Midbrain (tissue), 1 donor: ENCODE measurements around the gene CLPTM1L.

Source experiments
- DNase-seq: peaks from one replicate; lab custom pipeline; 2025; lab: John Stamatoyannopoulos, UW

Gene CLPTM1L

GRCh38 chr5:1344975-1345838 is at the start of gene CLPTM1L:
CLPTM1L (minus strand) TSS chr5:1345099; CDS start chr5:1344841, 258 bp downstream.
- DNase-seq: peak; percentile 90

GRCh38 chr5:1393571-1394501 is 48.9 kb upstream of the CLPTM1L start:
- DNase-seq: no peak

- no peak for DNase-seq
Measured at GRCh38 chr5:1392801-1393565, 48.1 kb upstream of the CLPTM1L start.

- no peak for DNase-seq
Measured at GRCh38 chr5:1392261-1392660, 47.4 kb upstream of the CLPTM1L start.

- DNase-seq: no peak
Measured at GRCh38 chr5:1391691-1392090, 46.8 kb upstream of the CLPTM1L start.

- no peak for DNase-seq
Measured at GRCh38 chr5:1390861-1391600, 46.1 kb upstream of the CLPTM1L start.

GRCh38 chr5:1390333-1390732 is 45.4 kb upstream of the CLPTM1L start:
- DNase-seq: no peak

- no peak for DNase-seq
Measured at GRCh38 chr5:1388383-1388967, 43.6 kb upstream of the CLPTM1L start.

- DNase-seq: no peak
Measured at GRCh38 chr5:1387876-1388275, 43.0 kb upstream of the CLPTM1L start.

- DNase-seq: no peak
Measured at GRCh38 chr5:1387059-1387755, 42.3 kb upstream of the CLPTM1L start.

GRCh38 chr5:1386274-1386717 is 41.4 kb upstream of the CLPTM1L start:
- peak; percentile 16 for DNase-seq

- peak; percentile 53 for DNase-seq
Measured at GRCh38 chr5:1385395-1386273, 40.7 kb upstream of the CLPTM1L start.

GRCh38 chr5:1384521-1384920 is 39.6 kb upstream of the CLPTM1L start:
- no peak for DNase-seq

GRCh38 chr5:1383886-1384401 is 39.0 kb upstream of the CLPTM1L start:
- no peak for DNase-seq

- no peak for DNase-seq
Measured at GRCh38 chr5:1383344-1383743, 38.4 kb upstream of the CLPTM1L start.

GRCh38 chr5:1382248-1382700 is 37.4 kb upstream of the CLPTM1L start:
- no peak for DNase-seq

- DNase-seq: no peak
Measured at GRCh38 chr5:1381370-1382247, 36.7 kb upstream of the CLPTM1L start.

GRCh38 chr5:1380910-1381309 is 36.0 kb upstream of the CLPTM1L start:
- no peak for DNase-seq
